Glomerular visceral epithelial cell (primary cell): ENCODE results near the gene CDH23.

Source experiments
- DNase-seq: peaks from one replicate; pipeline ENCODE4 v3.0.0-alpha.2; 2016; ENCODE audit errors: extremely low spot score

Gene CDH23

GRCh38 chr10:71605263-71605962, 208.7 kb downstream of the CDH23 start:
- no peak for DNase-seq

GRCh38 chr10:71606257-71607081, 209.7 kb downstream of the CDH23 start:
- DNase-seq = no peak

GRCh38 chr10:71607082-71607443, 210.3 kb downstream of the CDH23 start:
- DNase-seq = no peak

GRCh38 chr10:71608819-71609768, 212.4 kb downstream of the CDH23 start:
- peak; percentile 45 for DNase-seq

GRCh38 chr10:71610651-71611050, 213.9 kb downstream of the CDH23 start:
- no peak for DNase-seq

- DNase-seq = no peak
Observed at GRCh38 chr10:71611131-71611530, 214.4 kb downstream of the CDH23 start.

- no peak for DNase-seq
Observed at GRCh38 chr10:71611709-71612422, 215.1 kb downstream of the CDH23 start.

GRCh38 chr10:71613261-71613777, 216.6 kb downstream of the CDH23 start:
- DNase-seq = no peak

GRCh38 chr10:71613877-71614276, 217.2 kb downstream of the CDH23 start:
- no peak for DNase-seq

GRCh38 chr10:71614946-71615345, 218.2 kb downstream of the CDH23 start:
- DNase-seq = no peak

- DNase-seq = no peak
Observed at GRCh38 chr10:71615538-71616329, 219.0 kb downstream of the CDH23 start.

- no peak for DNase-seq
Observed at GRCh38 chr10:71616817-71617654, 220.3 kb downstream of the CDH23 start.

GRCh38 chr10:71618176-71618575, 221.5 kb downstream of the CDH23 start:
- DNase-seq = no peak

GRCh38 chr10:71618598-71618997, 221.9 kb downstream of the CDH23 start:
- no peak for DNase-seq

- DNase-seq = no peak
Observed at GRCh38 chr10:71620642-71621041, 223.9 kb downstream of the CDH23 start.

- peak; percentile 6 for DNase-seq
Observed at GRCh38 chr10:71621231-71622153, 224.8 kb downstream of the CDH23 start.

GRCh38 chr10:71622154-71622526, 225.4 kb downstream of the CDH23 start:
- DNase-seq = peak; percentile 56

GRCh38 chr10:71622616-71623015, 225.9 kb downstream of the CDH23 start:
- no peak for DNase-seq
